Body of pancreas (tissue), 4 donors: Measurements from ENCODE around the gene DNMT3A.

Source experiments
- POLR2A ChIP-seq, 3 donors: fragments of 450-650 bp; IDR thresholded peaks; one replicate each; pipeline ENCODE4 v1.6.1; 2016; ENCODE audit warnings: antibody characterized with exemption in 3 of 3, mild to moderate bottlenecking in 2 of 3
- TF ChIP-seq, protein P1 (sequence below), 7 experiments: fragments of 450-650 bp in 4 of 7; fragments of 200-600 bp in 3 of 7; sonication (generic) in 3 of 7; IDR thresholded peaks; one replicate each; pipeline ENCODE4 v1.5.1; 2016 to 2019; ENCODE audit warnings: antibody characterized with exemption in 7 of 7

DNA sequence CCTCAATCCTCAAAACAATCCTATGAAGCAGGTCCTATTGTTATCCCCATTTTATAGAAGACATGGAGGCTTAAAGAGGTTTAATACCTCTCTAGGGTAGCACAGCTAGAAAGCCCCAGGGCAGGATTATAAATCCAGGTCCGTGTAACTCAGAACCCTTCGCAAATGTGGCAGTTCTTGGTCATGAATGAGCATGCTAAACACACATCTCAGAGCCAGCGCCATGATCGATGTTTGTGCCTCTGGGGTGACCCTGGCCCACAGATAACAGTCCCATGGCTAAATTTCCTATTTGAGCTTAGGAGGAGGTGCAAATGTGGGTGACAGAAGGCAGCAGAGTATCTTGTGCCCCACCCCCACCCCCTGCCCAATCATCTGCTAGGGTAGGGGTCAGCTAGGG lies 17.5 kb downstream of the DNMT3A start:
- TF ChIP-seq, protein P1, sequence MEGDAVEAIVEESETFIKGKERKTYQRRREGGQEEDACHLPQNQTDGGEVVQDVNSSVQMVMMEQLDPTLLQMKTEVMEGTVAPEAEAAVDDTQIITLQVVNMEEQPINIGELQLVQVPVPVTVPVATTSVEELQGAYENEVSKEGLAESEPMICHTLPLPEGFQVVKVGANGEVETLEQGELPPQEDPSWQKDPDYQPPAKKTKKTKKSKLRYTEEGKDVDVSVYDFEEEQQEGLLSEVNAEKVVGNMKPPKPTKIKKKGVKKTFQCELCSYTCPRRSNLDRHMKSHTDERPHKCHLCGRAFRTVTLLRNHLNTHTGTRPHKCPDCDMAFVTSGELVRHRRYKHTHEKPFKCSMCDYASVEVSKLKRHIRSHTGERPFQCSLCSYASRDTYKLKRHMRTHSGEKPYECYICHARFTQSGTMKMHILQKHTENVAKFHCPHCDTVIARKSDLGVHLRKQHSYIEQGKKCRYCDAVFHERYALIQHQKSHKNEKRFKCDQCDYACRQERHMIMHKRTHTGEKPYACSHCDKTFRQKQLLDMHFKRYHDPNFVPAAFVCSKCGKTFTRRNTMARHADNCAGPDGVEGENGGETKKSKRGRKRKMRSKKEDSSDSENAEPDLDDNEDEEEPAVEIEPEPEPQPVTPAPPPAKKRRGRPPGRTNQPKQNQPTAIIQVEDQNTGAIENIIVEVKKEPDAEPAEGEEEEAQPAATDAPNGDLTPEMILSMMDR (IDR thresholded peaks at IDR 0.05) = no peak
- TF ChIP-seq POLR2A (IDR thresholded peaks at IDR 0.05) = no peak
